K562 (cell line): ENCODE results near the gene SCPEP1. TPM values are rescaled to one million over a fixed set of nuclear protein-coding genes. Genes with fewer than 3 reads are reported as not detected.

Experiments
- CCAR2 ChIP-seq: fragments of 200-400 bp; formaldehyde crosslinking; IDR thresholded peaks from 2 replicates; pipeline ENCODE4 v1.6.1; 2017; ENCODE audit warnings: mild to moderate bottlenecking, low read depth, low read length
- CEBPG ChIP-seq, 3 experiments: fragments of 200-800 bp in 1 of 3; sonication (Bioruptor generic) in 1 of 3; sonication (generic) in 1 of 3; formaldehyde crosslinking in 1 of 3; IDR thresholded peaks in 2 of 3; conservative IDR thresholded peaks in 1 of 3; 2 replicates each; pipeline versions ENCODE4 v1.6.1 to v1.8.0; 2016 to 2022; ENCODE audit warnings: missing compliant biosample characterization in 2 of 3, missing genetic modification characterization in 2 of 3, mild to moderate bottlenecking in 1 of 3, missing genetic modification reagents in 1 of 3
- ETV5 ChIP-seq: sonication (generic); formaldehyde crosslinking; IDR thresholded peaks from 2 replicates; pipeline ENCODE4 v1.4.0; 2020; ENCODE audit warnings: low read depth, mild to moderate bottlenecking, missing genetic modification reagents
- KAT2B ChIP-seq: IDR thresholded peaks from one replicate; pipeline ENCODE4 v1.6.1; 2012; ENCODE audit warnings: low read depth, mild to moderate bottlenecking, control low read depth, inconsistent platforms, low read length, moderate library complexity
- MAFF ChIP-seq: IDR thresholded peaks from 2 replicates; pipeline ENCODE4 v1.6.1; 2012; ENCODE audit warnings: low read length, improper control_type of control experiment
- MCM2 ChIP-seq: fragments of 450-650 bp; IDR thresholded peaks from 2 replicates; pipeline ENCODE4 v1.6.1; 2017; ENCODE audit warnings: low read depth, mild to moderate bottlenecking
- PHF20 ChIP-seq: fragments of 450-650 bp; IDR thresholded peaks from 2 replicates; pipeline ENCODE4 v1.6.1; 2018; ENCODE audit not compliant: partially characterized antibody
- PRMT5 ChIP-seq: sonication (generic); formaldehyde crosslinking; IDR thresholded peaks from 2 replicates; pipeline ENCODE4 v1.5.0; 2020; ENCODE audit warnings: missing genetic modification reagents
- RHOXF2B ChIP-seq: fragments of 250-450 bp; sonication (Bioruptor Pico); conservative IDR thresholded peaks from 2 replicates; pipeline ENCODE4 v1.5.1; 2021
- SRF ChIP-seq, 2 experiments: fragments of 250-450, 450-650 bp in 1 of 2; sonication (Bioruptor Pico) in 1 of 2; sonication (generic) in 1 of 2; formaldehyde crosslinking; IDR thresholded peaks; 2 replicates each; pipeline versions ENCODE4 v1.5.0 to v1.5.1; 2020 to 2022; ENCODE audit warnings: mild to moderate bottlenecking in 1 of 2, missing genetic modification reagents in 1 of 2
- ZBTB8A ChIP-seq: fragments of 450-650 bp; IDR thresholded peaks from 2 replicates; pipeline ENCODE4 v1.6.1; 2018; ENCODE audit warnings: mild to moderate bottlenecking, moderate library complexity; ENCODE audit not compliant: partially characterized antibody
- polyA plus RNA-seq, 8 experiments: library from polyadenylated mRNA; depleted of rRNA in 4 of 8; stranded (reverse) in 5 of 8; unstranded in 3 of 8; fragments of >200 nt; fragmentation: Nextera tagmentation in 2 of 8; fragmentation: Illumina TruSeq in 1 of 8; extraction: Ambion mirVana in 2 of 8; extraction: Trizol in 1 of 8; gene quantifications; 2 replicates each; pipeline versions ENCODE4 v1.2.1 to v1.2.3, GENCODE V29; 2011 to 2014; ENCODE audit warnings: inconsistent platforms in 1 of 8, missing spikeins in 1 of 8
- total RNA-seq, 7 experiments: library from RNA; depleted of rRNA in 6 of 7; stranded (reverse); fragments of >200 nt in 6 of 7; fragmentation: Illumina TruSeq in 2 of 7; extraction: Trizol in 2 of 7; gene quantifications; 2 replicates each; pipeline versions ENCODE4 v1.2.1 to v1.2.3, GENCODE V29; 2011 to 2021; ENCODE audit warnings: low replicate concordance in 1 of 7
- TF ChIP-seq, protein P1 (sequence below): fragments of 250-450 bp; sonication (Bioruptor Pico); IDR thresholded peaks from 2 replicates; pipeline ENCODE4 v1.4.0; 2020; ENCODE audit warnings: mild to moderate bottlenecking, moderate library complexity, borderline replicate concordance
- TF ChIP-seq, protein P2 (sequence below): sonication (generic); formaldehyde crosslinking; IDR thresholded peaks from 2 replicates; pipeline ENCODE4 v1.8.1; 2023; ENCODE audit warnings: missing genetic modification reagents, mild to moderate bottlenecking, borderline replicate concordance
- TF ChIP-seq, protein P3 (sequence below): sonication (generic); formaldehyde crosslinking; IDR thresholded peaks from 2 replicates; pipeline ENCODE4 v1.8.0; 2022; ENCODE audit warnings: mild to moderate bottlenecking, missing genetic modification reagents

SCPEP1 gene
- total and polyA plus RNA-seq, 9 of the 15 experiments (the other 6 are each of a cell fraction or from before 2014, with no cell fraction given) = 5.1 to 14.8 (median 7.2) TPM

DNA sequence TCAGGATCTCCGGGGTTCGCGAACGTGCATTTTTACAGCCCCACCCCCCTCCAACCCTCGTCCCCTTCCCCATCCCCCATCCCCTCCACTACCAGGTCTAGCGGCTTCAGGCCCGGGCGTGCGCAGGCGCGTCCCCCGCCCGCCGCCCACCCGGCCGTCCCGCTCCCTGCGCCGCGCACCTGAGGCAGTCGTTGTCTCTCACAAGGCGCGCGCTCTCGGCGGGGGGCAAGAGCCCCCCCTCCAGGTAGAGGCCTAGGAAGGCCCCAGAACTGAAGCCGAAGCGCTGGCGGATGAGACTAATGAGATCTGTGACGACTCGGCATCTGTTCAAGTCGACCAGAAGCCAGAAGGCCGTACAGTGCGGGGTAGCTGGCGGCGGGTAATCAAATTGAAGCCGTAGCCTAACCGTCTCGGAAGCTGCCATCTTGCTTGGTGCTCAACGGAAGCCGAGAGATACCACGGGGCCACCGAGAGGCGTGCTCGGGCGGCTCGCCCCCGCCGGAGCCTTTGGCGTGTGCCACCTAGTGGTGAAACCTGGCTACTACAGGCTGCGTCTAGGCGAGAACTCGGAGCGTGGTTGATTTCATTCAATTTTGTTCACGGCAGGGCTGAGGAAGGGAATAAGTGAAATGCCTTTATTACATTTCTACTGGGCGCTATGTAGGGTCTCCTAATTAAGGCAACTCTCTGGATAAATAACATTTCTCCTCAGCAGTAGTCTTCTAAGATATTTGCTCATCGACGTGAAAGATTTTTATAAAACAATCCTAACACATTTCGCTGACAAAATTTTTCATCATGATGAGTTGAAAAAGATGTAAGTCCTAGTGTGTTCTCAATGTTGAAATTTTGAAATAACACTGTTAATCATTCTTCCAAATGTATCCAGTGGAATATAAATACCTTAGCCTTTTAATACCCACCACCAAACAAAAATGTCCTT is 17.1 kb upstream of the SCPEP1 start, which contains the start of gene COIL (continued):
- TF ChIP-seq KAT2B (no peak), SRF (CRISPR knock-in tag; IDR thresholded peaks at IDR 0.05) (no peak), MCM2 (no peak), CEBPG (CRISPR knock-in tag; IDR thresholded peaks at IDR 0.05) (no peak), CEBPG (tag; conservative IDR thresholded peaks at IDR 0.05 in 1 of 2, IDR thresholded peaks at IDR 0.05 in 1 of 2) (no peak), ETV5 (CRISPR knock-in tag) (no peak; the same call in none of the 2 replicates), PHF20 (peak; percentile 90), PRMT5 (CRISPR knock-in tag) (no peak), CCAR2 (no peak), MAFF (no peak), RHOXF2B (CRISPR knock-in tag) (no peak), ZBTB8A (no peak)
- TF ChIP-seq, protein P1, sequence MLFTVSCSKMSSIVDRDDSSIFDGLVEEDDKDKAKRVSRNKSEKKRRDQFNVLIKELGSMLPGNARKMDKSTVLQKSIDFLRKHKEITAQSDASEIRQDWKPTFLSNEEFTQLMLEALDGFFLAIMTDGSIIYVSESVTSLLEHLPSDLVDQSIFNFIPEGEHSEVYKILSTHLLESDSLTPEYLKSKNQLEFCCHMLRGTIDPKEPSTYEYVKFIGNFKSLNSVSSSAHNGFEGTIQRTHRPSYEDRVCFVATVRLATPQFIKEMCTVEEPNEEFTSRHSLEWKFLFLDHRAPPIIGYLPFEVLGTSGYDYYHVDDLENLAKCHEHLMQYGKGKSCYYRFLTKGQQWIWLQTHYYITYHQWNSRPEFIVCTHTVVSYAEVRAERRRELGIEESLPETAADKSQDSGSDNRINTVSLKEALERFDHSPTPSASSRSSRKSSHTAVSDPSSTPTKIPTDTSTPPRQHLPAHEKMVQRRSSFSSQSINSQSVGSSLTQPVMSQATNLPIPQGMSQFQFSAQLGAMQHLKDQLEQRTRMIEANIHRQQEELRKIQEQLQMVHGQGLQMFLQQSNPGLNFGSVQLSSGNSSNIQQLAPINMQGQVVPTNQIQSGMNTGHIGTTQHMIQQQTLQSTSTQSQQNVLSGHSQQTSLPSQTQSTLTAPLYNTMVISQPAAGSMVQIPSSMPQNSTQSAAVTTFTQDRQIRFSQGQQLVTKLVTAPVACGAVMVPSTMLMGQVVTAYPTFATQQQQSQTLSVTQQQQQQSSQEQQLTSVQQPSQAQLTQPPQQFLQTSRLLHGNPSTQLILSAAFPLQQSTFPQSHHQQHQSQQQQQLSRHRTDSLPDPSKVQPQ (CRISPR knock-in tag) = no peak
- TF ChIP-seq, protein P2, sequence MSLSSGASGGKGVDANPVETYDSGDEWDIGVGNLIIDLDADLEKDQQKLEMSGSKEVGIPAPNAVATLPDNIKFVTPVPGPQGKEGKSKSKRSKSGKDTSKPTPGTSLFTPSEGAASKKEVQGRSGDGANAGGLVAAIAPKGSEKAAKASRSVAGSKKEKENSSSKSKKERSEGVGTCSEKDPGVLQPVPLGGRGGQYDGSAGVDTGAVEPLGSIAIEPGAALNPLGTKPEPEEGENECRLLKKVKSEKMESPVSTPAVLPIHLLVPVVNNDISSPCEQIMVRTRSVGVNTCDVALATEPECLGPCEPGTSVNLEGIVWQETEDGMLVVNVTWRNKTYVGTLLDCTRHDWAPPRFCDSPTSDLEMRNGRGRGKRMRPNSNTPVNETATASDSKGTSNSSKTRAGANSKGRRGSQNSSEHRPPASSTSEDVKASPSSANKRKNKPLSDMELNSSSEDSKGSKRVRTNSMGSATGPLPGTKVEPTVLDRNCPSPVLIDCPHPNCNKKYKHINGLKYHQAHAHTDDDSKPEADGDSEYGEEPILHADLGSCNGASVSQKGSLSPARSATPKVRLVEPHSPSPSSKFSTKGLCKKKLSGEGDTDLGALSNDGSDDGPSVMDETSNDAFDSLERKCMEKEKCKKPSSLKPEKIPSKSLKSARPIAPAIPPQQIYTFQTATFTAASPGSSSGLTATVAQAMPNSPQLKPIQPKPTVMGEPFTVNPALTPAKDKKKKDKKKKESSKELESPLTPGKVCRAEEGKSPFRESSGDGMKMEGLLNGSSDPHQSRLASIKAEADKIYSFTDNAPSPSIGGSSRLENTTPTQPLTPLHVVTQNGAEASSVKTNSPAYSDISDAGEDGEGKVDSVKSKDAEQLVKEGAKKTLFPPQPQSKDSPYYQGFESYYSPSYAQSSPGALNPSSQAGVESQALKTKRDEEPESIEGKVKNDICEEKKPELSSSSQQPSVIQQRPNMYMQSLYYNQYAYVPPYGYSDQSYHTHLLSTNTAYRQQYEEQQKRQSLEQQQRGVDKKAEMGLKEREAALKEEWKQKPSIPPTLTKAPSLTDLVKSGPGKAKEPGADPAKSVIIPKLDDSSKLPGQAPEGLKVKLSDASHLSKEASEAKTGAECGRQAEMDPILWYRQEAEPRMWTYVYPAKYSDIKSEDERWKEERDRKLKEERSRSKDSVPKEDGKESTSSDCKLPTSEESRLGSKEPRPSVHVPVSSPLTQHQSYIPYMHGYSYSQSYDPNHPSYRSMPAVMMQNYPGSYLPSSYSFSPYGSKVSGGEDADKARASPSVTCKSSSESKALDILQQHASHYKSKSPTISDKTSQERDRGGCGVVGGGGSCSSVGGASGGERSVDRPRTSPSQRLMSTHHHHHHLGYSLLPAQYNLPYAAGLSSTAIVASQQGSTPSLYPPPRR (CRISPR knock-in tag) = no peak
- TF ChIP-seq, protein P3, sequence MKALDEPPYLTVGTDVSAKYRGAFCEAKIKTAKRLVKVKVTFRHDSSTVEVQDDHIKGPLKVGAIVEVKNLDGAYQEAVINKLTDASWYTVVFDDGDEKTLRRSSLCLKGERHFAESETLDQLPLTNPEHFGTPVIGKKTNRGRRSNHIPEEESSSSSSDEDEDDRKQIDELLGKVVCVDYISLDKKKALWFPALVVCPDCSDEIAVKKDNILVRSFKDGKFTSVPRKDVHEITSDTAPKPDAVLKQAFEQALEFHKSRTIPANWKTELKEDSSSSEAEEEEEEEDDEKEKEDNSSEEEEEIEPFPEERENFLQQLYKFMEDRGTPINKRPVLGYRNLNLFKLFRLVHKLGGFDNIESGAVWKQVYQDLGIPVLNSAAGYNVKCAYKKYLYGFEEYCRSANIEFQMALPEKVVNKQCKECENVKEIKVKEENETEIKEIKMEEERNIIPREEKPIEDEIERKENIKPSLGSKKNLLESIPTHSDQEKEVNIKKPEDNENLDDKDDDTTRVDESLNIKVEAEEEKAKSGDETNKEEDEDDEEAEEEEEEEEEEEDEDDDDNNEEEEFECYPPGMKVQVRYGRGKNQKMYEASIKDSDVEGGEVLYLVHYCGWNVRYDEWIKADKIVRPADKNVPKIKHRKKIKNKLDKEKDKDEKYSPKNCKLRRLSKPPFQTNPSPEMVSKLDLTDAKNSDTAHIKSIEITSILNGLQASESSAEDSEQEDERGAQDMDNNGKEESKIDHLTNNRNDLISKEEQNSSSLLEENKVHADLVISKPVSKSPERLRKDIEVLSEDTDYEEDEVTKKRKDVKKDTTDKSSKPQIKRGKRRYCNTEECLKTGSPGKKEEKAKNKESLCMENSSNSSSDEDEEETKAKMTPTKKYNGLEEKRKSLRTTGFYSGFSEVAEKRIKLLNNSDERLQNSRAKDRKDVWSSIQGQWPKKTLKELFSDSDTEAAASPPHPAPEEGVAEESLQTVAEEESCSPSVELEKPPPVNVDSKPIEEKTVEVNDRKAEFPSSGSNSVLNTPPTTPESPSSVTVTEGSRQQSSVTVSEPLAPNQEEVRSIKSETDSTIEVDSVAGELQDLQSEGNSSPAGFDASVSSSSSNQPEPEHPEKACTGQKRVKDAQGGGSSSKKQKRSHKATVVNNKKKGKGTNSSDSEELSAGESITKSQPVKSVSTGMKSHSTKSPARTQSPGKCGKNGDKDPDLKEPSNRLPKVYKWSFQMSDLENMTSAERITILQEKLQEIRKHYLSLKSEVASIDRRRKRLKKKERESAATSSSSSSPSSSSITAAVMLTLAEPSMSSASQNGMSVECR (CRISPR knock-in tag) = no peak
